ENCODE measurements around the gene LPCAT1. TPM values are rescaled to one million over a fixed set of nuclear protein-coding genes. Genes with fewer than 3 reads are reported as not detected.

The LPCAT1 gene
- total RNA-seq, 4 donors from 2014 or later, result 8.8 to 59.4 (median 28.5) TPM

GRCh38 chr5:1468247-1468612 is 55.5 kb downstream of the LPCAT1 start:
- no peaks in the 10 kb centered on the region for H3K9me3 ChIP-seq
- H3K27ac ChIP-seq, result no peak overlapping the region
- no peaks in the 10 kb centered on the region for H3K4me1 ChIP-seq
- TF ChIP-seq POLR2A (IDR thresholded peaks at IDR 0.05), result no peak
- TF ChIP-seq, protein P1, sequence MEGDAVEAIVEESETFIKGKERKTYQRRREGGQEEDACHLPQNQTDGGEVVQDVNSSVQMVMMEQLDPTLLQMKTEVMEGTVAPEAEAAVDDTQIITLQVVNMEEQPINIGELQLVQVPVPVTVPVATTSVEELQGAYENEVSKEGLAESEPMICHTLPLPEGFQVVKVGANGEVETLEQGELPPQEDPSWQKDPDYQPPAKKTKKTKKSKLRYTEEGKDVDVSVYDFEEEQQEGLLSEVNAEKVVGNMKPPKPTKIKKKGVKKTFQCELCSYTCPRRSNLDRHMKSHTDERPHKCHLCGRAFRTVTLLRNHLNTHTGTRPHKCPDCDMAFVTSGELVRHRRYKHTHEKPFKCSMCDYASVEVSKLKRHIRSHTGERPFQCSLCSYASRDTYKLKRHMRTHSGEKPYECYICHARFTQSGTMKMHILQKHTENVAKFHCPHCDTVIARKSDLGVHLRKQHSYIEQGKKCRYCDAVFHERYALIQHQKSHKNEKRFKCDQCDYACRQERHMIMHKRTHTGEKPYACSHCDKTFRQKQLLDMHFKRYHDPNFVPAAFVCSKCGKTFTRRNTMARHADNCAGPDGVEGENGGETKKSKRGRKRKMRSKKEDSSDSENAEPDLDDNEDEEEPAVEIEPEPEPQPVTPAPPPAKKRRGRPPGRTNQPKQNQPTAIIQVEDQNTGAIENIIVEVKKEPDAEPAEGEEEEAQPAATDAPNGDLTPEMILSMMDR (IDR thresholded peaks at IDR 0.05), result peak in 5 of 6 experiments; percentile 21 to 55 (median 51)
- H3K4me3 ChIP-seq, result no peak overlapping the region
- H3K27me3 ChIP-seq, result no peaks in the 10 kb centered on the region
- peak; percentile 35 to 58 (median 53) for DNase-seq
- H3K36me3 ChIP-seq, result peaks cover 0 to 18% (median 0%) of the 10 kb centered on the region in 3 donors

DNA sequence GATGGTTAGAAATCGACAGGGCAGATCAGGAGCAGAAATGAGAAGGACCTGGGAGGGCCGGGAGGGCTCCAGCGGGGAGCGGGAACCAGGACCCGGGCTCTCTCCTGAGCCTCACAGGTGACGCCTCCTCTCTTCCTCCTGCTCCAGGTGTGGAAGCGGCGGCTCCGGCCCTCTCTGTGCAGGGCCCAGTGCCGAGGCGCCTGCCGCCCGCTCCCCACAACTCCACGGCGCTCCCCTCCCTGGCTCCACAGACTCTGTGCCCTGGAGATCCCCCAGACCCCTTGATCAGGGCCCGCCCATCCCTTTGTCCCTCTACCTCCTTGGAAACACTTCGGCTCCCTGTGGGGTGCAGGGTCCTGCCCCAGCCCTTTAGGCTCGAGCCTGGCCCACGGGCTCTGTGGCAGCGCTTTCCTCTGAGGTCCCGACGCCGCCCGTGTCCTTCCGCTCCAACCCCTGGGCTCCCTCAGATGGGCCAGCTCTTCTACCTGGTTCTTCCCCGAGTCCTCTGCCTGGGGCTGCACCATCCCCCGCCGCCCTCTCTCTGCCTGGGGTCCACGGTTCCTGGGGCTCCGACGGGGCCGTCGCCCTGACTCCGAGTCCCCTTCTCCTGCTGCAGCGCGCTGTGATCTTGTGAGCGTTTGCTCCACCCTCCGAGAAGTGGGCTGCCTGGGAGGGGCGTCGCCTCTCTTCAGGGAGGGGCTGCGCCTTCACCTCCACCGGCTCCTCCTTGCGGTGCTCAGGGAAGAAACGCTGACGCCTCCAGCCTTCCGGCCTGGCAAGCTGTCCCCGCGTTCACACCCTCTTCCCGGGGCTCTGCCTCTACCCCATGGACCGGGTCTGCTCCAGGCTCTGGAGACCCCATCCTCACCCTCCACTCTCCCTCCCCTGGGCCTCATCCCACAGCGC is 56.2 kb downstream of the LPCAT1 start:
- peak in 2 of 3 donors; percentile 44 to 45 for DNase-seq
- Histone ChIP-seq H3K27ac (no peak overlapping the region), H3K4me3 (no peak overlapping the region), H3K9me3 (no peaks in the 10 kb centered on the region), H3K36me3 (peaks cover 0 to 24% (median 0%) of the 10 kb centered on the region in 3 donors), H3K27me3 (no peaks in the 10 kb centered on the region), H3K4me1 (no peaks in the 10 kb centered on the region)
- TF ChIP-seq POLR2A (IDR thresholded peaks at IDR 0.05), result no peak
- TF ChIP-seq, protein P1 (IDR thresholded peaks at IDR 0.05), result no peak

DNA sequence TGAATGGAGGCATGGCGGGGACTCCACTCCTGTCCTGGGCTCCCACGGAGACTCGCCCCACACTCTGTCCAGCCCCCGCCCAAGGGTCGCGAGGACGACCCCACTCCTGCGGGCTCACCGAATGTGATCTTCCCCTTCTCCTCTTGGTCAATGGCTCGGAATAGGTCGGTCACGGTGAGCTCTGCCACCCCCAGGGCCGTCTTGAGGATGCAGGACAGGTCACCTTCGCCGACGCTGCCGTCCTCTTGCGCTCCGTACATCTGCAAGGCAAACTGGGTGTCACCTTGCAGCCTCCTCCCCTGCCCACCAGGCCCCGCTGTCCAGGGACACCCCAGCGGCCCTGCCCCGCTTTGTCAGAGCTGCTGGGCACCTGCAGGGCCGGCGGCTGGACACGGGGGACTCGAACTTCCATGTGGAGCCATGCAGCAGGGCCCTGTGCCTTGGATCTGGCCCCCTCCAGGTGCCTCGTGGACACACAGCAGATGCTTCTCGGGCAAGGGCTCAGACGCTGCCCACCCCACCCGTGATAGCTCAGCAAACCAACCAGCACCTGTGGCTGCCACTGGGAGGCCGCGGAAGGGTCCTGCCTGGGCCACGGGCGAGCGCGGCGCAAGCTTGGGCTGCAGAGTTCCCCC is 57.0 kb downstream of the LPCAT1 start:
- no peaks in the 10 kb centered on the region for H3K27me3 ChIP-seq
- no peak overlapping the region for H3K4me3 ChIP-seq
- no peaks in the 10 kb centered on the region for H3K9me3 ChIP-seq
- DNase-seq, result peak in 2 of 3 donors; percentile 37 to 41
- H3K4me1 ChIP-seq, result no peaks in the 10 kb centered on the region
- no peak overlapping the region for H3K27ac ChIP-seq
- TF ChIP-seq, protein P1 (IDR thresholded peaks at IDR 0.05), result no peak
- TF ChIP-seq POLR2A (IDR thresholded peaks at IDR 0.05), result no peak
- H3K36me3 ChIP-seq, result peaks cover 0 to 26% (median 0%) of the 10 kb centered on the region in 3 donors

GRCh38 chr5:1465966-1466471 is 57.7 kb downstream of the LPCAT1 start:
- Histone ChIP-seq H3K36me3 (peaks cover 0 to 26% (median 0%) of the 10 kb centered on the region in 3 donors), H3K27me3 (no peaks in the 10 kb centered on the region), H3K4me1 (no peaks in the 10 kb centered on the region), H3K9me3 (no peaks in the 10 kb centered on the region), H3K27ac (no peak overlapping the region), H3K4me3 (no peak overlapping the region)
- TF ChIP-seq, protein P1 (IDR thresholded peaks at IDR 0.05), result no peak
- TF ChIP-seq POLR2A (IDR thresholded peaks at IDR 0.05), result no peak
- peak in 2 of 3 donors; percentile 23 to 42 for DNase-seq

GRCh38 chr5:1465117-1465516 is 58.6 kb downstream of the LPCAT1 start:
- Histone ChIP-seq H3K4me3 (no peak overlapping the region), H3K9me3 (no peaks in the 10 kb centered on the region), H3K27ac (no peak overlapping the region), H3K36me3 (peaks cover 0 to 26% (median 0%) of the 10 kb centered on the region in 3 donors), H3K27me3 (no peaks in the 10 kb centered on the region), H3K4me1 (no peaks in the 10 kb centered on the region)
- DNase-seq, result no peak
- TF ChIP-seq POLR2A (IDR thresholded peaks at IDR 0.05), result no peak
- TF ChIP-seq, protein P1 (IDR thresholded peaks at IDR 0.05), result no peak

Data from Peyer's patch (tissue), 4 donors.